DOHH2 (cell line): Measurements from ENCODE around the gene MPHOSPH9.

Source experiments
- EZH2phosphoT487 ChIP-seq: fragments of 200-600 bp; sonication (generic); IDR thresholded peaks from 2 replicates; pipeline ENCODE4 v1.6.1; 2017; ENCODE audit warnings: borderline replicate concordance, mild to moderate bottlenecking, antibody characterized with exemption, low read length, moderate library complexity, mixed read lengths
- TF ChIP-seq, protein P1 (sequence below): fragments of 200-600 bp; sonication (generic); IDR thresholded peaks from one replicate; pipeline ENCODE4 v1.5.1; 2014; ENCODE audit warnings: antibody characterized with exemption, mild to moderate bottlenecking, low read depth, low read length; ENCODE audit not compliant: poor library complexity, severe bottlenecking

DNA sequence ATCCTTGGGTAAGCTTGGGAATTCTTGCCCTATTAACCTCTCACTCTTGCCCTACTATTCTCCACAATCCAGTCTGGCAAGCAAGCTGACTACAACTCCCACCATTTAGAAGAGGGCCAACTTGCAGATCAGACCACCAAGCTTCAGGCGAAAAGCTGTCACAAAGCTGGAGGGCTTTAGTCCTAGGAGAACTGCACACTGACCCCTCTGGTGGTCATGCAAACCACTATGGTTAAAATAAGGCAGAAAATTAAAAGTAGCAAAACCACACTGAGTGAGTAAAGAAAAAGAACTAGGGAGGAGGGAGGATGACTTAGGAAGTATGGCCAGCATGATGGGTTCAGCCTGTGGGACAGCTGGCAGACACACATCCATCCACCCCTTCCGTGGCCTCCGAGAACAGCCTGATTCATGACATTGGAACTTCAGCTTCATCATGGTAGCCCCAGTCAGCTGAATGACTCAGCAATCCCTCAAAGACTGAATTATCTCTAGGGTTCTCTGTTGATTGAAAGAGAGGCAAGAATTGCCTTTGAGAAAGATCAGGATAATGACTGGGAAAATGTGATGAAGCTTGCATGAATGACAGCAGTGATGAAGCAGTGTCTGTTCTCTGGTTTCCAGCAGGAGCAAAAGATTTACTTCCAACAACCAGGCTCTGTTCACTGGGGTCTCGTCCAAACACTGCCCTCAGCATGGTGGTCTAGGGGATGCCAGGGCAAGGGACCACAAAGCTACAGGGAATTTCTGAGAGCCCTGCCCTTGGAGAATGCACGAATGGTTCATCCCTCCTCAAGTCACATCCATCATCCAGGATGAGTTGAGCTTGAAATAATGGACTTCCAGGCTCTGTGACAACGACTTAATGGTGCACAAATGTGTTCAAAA, 106.4 kb downstream of the MPHOSPH9 start:
- TF ChIP-seq, protein P1, sequence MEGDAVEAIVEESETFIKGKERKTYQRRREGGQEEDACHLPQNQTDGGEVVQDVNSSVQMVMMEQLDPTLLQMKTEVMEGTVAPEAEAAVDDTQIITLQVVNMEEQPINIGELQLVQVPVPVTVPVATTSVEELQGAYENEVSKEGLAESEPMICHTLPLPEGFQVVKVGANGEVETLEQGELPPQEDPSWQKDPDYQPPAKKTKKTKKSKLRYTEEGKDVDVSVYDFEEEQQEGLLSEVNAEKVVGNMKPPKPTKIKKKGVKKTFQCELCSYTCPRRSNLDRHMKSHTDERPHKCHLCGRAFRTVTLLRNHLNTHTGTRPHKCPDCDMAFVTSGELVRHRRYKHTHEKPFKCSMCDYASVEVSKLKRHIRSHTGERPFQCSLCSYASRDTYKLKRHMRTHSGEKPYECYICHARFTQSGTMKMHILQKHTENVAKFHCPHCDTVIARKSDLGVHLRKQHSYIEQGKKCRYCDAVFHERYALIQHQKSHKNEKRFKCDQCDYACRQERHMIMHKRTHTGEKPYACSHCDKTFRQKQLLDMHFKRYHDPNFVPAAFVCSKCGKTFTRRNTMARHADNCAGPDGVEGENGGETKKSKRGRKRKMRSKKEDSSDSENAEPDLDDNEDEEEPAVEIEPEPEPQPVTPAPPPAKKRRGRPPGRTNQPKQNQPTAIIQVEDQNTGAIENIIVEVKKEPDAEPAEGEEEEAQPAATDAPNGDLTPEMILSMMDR: no peak
- no peak for TF ChIP-seq EZH2phosphoT487
